ENCODE measurements around the gene MAP3K2. TPM values are rescaled to one million over a fixed set of nuclear protein-coding genes. Genes with fewer than 3 reads are reported as not detected.

Gene MAP3K2
- total and polyA plus RNA-seq, 2 of the 4 experiments (the other 2 are of a cell fraction): 6.2 to 30.8 TPM

GRCh38 chr2:127415593-127416505, 28.1 kb upstream of the MAP3K2 start:
- H2AK9ac ChIP-seq (replicated peaks; ENCODE audit: low read depth, low read length, poor library complexity): no peak overlapping the region
- H3K27ac ChIP-seq (ENCODE audit: insufficient read depth, low read length): no peak overlapping the region
- peak overlapping the region; percentile 64 for H3K4ac ChIP-seq (ENCODE audit: low read depth, low read length)
- H3K27me3 ChIP-seq (ENCODE audit: control insufficient read depth, insufficient read depth, low read length): peaks cover 3% of the 10 kb centered on the region; the same call in 1 of the 2 replicates
- peak overlapping the region; percentile 75 for H2AFZ ChIP-seq (replicated peaks; ENCODE audit: low read length, poor library complexity)
- no peak overlapping the region for H4K5ac ChIP-seq (ENCODE audit: low read depth, low read length)
- no peak for ATAC-seq (ENCODE audit: low read depth)
- peak overlapping the region; percentile 33; the same call in 1 of the 2 replicates for H2BK20ac ChIP-seq (ENCODE audit: low read depth, low read length)
- H3K9me1 ChIP-seq (ENCODE audit: insufficient read depth, low read length): peaks cover 20% of the 10 kb centered on the region; the same call in 1 of the 2 replicates
- TF ChIP-seq SMC3 (IDR thresholded peaks at IDR 0.05; ENCODE audit: low read depth, low read length) (no peak), BHLHE40 (IDR thresholded peaks at IDR 0.05; ENCODE audit: low read depth, low read length) (no peak), RFX5 (IDR thresholded peaks at IDR 0.05; ENCODE audit: low read depth, low read length) (no peak), CTCF (conservative IDR thresholded peaks at IDR 0.05; ENCODE audit: low read depth, low read length) (0 out of 2 replicates have a peak, but pooled peaks have one; percentile 10), RCOR1 (IDR thresholded peaks at IDR 0.05; ENCODE audit: insufficient replicate concordance, low read length) (no peak), NFE2L2 (IDR thresholded peaks at IDR 0.05; ENCODE audit: low read depth, low read length) (no peak), RAD21 (IDR thresholded peaks at IDR 0.05; ENCODE audit: low read length) (no peak)
- TF ChIP-seq, protein P1, sequence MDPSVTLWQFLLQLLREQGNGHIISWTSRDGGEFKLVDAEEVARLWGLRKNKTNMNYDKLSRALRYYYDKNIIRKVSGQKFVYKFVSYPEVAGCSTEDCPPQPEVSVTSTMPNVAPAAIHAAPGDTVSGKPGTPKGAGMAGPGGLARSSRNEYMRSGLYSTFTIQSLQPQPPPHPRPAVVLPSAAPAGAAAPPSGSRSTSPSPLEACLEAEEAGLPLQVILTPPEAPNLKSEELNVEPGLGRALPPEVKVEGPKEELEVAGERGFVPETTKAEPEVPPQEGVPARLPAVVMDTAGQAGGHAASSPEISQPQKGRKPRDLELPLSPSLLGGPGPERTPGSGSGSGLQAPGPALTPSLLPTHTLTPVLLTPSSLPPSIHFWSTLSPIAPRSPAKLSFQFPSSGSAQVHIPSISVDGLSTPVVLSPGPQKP (IDR thresholded peaks at IDR 0.05; ENCODE audit: borderline replicate concordance, low read depth, low read length): no peak
- no peak overlapping the region for H3K9ac ChIP-seq (ENCODE audit: low read depth, low read length)
- intact Hi-C loops (cut with micrococcal nuclease): no loop called here
- peak overlapping the region; percentile 13; the same call in 1 of the 2 replicates for H2BK120ac ChIP-seq (ENCODE audit: low read depth, low read length)
- no peaks in the 10 kb centered on the region for H3K36me3 ChIP-seq (ENCODE audit: control insufficient read depth, insufficient read depth, low read length)
- H4K91ac ChIP-seq (ENCODE audit: insufficient read depth, low read depth, low read length): no peak overlapping the region
- H3K23ac ChIP-seq (ENCODE audit: low read depth, low read length): no peak overlapping the region
- peaks cover 16% of the 10 kb centered on the region for H3K4me1 ChIP-seq (ENCODE audit: control insufficient read depth, insufficient read depth, low read length)
- 0 out of 2 replicates have a peak overlapping the region, but pooled peaks have one; percentile 35 for H3K14ac ChIP-seq (replicated peaks; ENCODE audit: low read depth, low read length)
- H2AK5ac ChIP-seq (ENCODE audit: low read depth, low read length): peak overlapping the region; percentile 63
- DNase-seq: no peak
- dilution Hi-C loops (cut with HindIII; ENCODE audit: low sequenced_read_pairs, unreplicated experiment): no loop called here
- in situ Hi-C loops (cut with MboI; ENCODE audit: low sequenced_read_pairs): no loop called here
- no peaks in the 10 kb centered on the region for H3K9me3 ChIP-seq (ENCODE audit: control insufficient read depth, insufficient read depth, low read length)
- H3K79me1 ChIP-seq (ENCODE audit: low read depth in 1 of 2, low read length in 2 of 2): peaks cover 0 to 4% of the 10 kb centered on the region in 2 experiments; a peak in 1 of 4 replicates
- H2BK15ac ChIP-seq (ENCODE audit: low read depth, low read length): 0 out of 3 replicates have a peak overlapping the region, but pooled peaks have one; percentile 68
- CTCF ChIA-PET: interaction anchor here (1.0 to 1.1 kb wide), 2 partner anchors 9 to 17 kb away, joined by 3 to 4 read pairs; no protein-coding TSS in a partner anchor
- WGBS, 2 experiments (ENCODE audit: extremely low coverage in 2 of 2, insufficient read length in 1 of 2): 38% methylated on average over 37 of the region's 55 CpGs; no CpG with 5 or more reads in 1 of the 2 experiments
- H3K18ac ChIP-seq (ENCODE audit: low read depth, low read length): no peak overlapping the region
- no peak overlapping the region; a peak in 1 of 4 replicates for H4K8ac ChIP-seq (ENCODE audit: low read depth in 2 of 2, low read length in 2 of 2)
- H3K4me3 ChIP-seq (ENCODE audit: insufficient read depth, low read depth, low read length): no peak overlapping the region
- POLR2A ChIA-PET (ENCODE audit: unreplicated experiment): no interaction called here
- H2BK5ac ChIP-seq (ENCODE audit: low read depth, low read length, poor library complexity, severe bottlenecking): no peak overlapping the region
- no TSS peak for BruUV-seq (replicated peaks)
- no peak overlapping the region for H3K56ac ChIP-seq (ENCODE audit: extremely low read depth, insufficient read depth, low read length)
- no peaks in the 10 kb centered on the region for H4K20me1 ChIP-seq (ENCODE audit: insufficient read depth, low read length)
- no peak overlapping the region for H3K4me2 ChIP-seq (ENCODE audit: low read depth, low read length)
